Stimulated activated naive CD8-positive, alpha-beta T cell treated with anti-CD3 and anti-CD28 coated beads, Interleukin-15, Interleukin-2, amounts not matched to agents 100 U/mL and 50 U/mL, for 24 hours (primary cell): ENCODE data around the gene MYO10.
"Not testable (repeated sequence)": the region's sequence is repeated elsewhere in the genome, so short reads cannot be mapped to it uniquely, and the experiment has no call there.

ENCODE experiments used
- ATAC-seq: fragments of 150-1000 bp; cut with Tn5 transposase; one replicate; pipeline ENCODE4 v1.10.0; 2021
- DNase-seq: peaks from one replicate; pipeline ENCODE4 v3.0.0; 2021

Gene MYO10

DNA sequence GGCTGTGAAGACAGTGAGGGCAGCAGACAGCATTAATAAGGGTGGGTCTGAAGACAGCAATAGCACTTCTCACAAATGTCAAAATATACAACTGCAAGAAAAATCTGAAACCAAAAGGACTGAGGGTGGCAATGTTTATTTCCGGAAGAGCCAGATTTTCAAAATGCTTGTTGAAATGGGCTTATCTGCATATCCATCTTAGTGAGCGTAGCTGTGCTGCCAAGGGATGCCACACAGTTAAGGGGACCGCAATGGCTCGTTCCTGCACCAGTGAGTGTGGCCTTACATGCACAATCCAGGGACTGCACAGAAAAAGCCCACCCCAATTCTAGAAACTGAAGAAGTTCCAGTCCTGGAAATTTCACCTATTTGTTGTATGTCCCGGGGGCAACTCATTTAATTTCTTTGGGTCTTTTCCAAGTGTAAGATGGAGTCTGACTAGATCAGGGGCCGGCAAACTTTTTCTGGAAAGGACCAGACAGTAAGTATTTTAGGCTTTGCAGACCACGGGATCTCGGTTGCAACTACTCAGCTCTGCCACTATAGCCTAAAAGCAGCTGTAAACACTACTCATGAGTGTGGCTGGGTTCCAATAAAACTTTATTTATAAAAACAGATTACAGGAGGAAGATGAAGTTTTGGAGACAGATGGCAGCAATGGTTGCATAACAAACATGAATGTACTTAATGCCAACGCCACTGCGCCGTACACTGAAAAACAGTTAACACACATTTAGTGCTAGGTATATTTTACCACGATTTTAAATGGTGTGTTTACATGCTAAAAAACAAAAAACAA lies 154.1 kb downstream of the MYO10 start:
- ATAC-seq (no peak), DNase-seq (no peak)

GRCh38 chr5:16780325-16780724 lies 155.8 kb downstream of the MYO10 start:
- ATAC-seq, result no peak
- no peak for DNase-seq

DNA sequence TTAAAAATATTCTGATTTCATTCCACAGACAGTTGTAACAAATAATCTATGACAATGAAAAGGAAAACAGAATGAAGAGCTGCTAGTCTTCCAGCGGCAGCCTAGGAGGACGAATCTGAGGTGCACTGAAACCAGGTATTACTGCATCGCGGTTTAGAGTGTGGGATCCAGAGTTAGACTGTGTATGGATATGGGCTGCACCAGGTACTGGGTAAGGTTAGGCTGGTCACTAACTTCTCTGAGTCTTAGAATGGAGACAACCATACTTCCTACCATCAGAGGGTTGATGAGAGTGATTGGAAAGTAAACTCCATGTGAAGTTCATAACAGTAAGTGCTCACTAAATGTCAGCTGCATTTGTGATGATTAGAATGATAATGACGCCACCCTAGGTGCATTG lies 158.7 kb downstream of the MYO10 start:
- ATAC-seq (no peak), DNase-seq (no peak)

- ATAC-seq, result no peak
- DNase-seq, result no peak
These were observed 159.4 kb downstream of the MYO10 start for GRCh38 chr5:16776611-16777251.

DNA sequence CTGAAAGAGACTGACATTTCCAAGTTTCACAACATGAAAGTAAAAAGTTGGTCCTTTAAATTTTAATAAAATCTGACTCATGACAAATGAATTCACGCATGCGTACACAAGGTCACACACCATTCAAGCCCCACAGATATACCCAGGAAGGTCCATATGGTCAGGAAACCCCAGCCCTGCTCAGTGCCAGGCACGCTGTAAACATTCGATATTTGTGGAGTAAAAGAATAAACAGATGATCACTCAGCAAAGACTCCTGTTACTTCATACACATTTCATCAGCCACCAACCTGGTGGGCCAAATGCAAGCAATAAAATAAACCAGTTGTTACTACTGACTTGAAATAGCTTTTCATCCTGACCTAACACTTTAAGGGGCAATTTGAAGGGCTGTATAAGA lies 161.3 kb downstream of the MYO10 start:
- DNase-seq, result no peak
- ATAC-seq, result no peak

DNA sequence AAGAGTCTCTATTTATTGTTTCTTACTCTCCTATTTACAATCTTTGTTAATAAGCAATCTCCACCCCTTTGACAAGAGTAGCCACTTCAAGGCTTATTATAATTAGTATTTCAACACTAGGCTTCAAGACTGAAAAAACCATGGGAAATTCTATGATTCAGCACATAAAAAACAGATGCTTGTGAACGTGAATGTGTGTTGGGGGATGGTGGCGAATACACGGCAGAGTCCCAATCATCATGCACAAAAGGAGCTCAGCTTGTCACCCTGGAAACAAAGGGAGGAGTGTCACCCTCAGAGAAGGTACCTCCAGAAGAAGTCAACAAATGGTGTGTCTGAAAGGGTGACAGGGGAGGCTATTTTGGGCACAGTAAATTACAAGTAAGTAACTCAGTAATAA lies 162.1 kb downstream of the MYO10 start:
- no peak for ATAC-seq
- DNase-seq, result no peak

DNA sequence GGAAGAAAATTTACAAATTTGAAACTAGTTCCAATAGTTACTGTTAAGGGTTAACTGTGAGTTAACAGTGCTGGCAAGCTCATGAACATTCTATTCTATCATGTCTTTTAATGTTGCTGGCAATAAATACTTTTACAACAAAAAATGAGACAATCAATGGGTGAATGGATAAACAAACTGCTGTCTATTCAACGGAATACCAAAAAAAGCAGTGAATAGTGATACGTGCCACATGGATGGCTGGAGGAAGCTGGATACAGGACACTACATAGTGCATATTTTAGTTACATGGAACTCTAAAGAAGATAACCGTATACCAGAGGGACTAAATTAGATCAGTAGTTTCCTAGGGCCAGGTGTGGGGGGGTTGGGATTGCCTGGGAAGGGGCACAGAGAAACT lies 163.5 kb downstream of the MYO10 start:
- DNase-seq (no peak), ATAC-seq (no peak)

- DNase-seq, result no peak
- ATAC-seq, result no peak
These were observed 167.9 kb downstream of the MYO10 start for GRCh38 chr5:16768184-16768583.

DNA sequence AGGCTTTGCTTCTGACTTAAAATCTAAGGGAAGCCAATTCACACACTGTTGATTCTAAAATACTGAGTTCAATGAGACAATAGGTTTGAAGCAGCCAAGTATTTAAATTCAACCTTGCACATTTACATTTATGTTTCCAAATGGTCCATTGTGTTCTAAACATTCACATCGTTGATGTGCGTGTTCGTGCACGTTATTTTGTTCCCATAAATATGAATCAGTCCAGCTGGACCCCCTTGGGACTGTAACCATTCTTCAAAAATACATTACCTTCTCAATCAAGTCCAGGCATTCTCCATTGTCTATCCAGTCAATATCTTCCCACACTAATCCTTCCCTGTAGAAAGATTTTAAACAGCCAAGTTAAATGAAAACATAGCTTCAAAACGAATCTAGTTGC lies 172.9 kb downstream of the MYO10 start:
- no peak for ATAC-seq
- DNase-seq, result no peak

- ATAC-seq (peak; percentile 72), DNase-seq (peak; percentile 26)
These were observed 176.8 kb downstream of the MYO10 start for GRCh38 chr5:16759147-16759773.

DNA sequence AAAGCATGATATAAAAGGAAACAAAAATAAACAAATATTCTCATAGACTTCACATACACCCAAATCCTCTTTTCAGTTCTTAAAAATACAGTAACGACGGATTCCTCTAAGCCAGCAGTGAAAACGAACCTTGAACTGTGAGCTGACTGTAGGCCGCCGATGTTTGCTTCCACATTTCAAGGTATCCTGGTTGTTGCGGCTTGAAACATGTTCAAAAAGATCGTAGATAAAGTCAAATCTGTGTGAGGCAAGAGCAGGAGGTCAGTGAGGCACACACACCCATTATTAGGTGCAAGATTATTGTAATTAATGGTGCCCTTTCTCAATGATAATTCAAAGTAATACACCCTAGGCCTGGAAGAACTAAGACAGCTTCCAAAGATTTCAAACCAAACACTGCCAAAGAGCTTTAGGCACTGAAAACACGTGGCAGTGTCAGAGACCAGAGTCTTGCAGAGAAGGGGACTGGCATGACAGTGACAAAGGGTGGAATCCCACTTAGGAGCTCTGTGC lies 178.0 kb downstream of the MYO10 start:
- no peak for ATAC-seq

DNA sequence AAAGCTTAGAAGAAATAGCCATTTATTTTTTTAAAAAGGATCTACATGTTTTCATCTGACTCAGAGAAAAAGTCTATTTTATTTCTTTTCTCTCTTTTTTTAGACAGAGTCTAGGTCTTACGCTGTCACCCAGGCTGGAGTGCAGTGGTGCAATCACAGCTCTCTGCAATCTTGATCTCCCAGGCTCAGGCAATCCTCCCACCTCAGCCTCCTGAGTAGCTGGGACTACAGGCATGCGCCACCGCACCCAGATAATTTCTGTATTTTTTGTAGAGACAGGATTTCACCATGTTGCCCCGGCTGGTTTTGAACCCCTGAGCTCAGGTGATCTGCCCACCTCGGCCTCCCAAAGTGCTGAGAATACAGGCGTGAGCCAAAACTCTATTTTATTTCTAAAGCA lies 178.5 kb downstream of the MYO10 start:
- not testable (repeated sequence) for DNase-seq, ATAC-seq

More for the DNA sequence above, 178.0 kb downstream of the MYO10 start:
- DNase-seq, result no peak

DNA sequence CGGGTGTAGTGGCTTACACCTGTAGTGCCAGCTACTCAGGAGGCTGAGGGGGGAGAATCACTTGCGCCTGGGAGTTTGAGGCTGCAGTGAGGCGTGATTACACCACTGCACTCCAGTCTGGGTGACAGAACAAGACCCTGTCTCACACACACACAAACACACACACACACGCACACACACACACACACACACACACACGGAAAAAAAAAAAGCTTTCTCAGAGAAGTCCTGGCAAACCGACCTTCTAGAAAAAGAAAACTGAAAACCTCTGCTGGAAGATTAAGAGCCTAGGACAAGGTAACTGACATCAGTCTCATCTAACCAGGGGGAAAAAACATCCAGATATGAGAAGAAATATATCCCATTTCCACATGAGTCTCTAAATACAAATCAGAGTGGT lies 178.9 kb downstream of the MYO10 start:
- ATAC-seq (no peak), DNase-seq (no peak)

DNA sequence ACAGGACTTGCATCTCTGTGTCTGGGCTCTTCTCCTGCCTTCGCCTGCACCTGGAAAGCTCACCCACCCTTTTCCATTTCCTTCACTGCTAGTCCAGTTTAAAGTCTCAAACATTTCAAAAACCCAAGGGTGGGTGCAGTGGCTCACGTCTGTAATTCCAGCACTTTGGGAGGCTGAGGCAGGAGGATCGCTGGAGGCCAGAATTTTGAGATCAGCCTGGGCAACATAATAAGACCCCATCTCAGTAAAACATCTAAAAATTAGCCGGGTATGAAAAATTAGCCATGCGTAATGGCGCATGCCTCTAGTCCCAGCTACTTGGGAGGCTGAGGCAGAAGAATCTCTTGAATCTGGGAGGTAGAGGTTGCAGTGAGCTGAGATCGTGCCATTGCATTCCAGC lies 179.4 kb downstream of the MYO10 start:
- DNase-seq, result no peak
- ATAC-seq, result no peak

GRCh38 chr5:16755641-16756040 lies 180.4 kb downstream of the MYO10 start:
- ATAC-seq, result no peak
- no peak for DNase-seq

- ATAC-seq (no peak), DNase-seq (no peak)
These were observed 181.5 kb downstream of the MYO10 start for GRCh38 chr5:16754601-16755000.

GRCh38 chr5:16754086-16754485 lies 182.0 kb downstream of the MYO10 start:
- no peak for ATAC-seq
- DNase-seq, result no peak

- ATAC-seq, result no peak
- DNase-seq, result no peak
These were observed 185.6 kb downstream of the MYO10 start for GRCh38 chr5:16750445-16750844.

- ATAC-seq (no peak), DNase-seq (no peak)
These were observed 186.5 kb downstream of the MYO10 start for GRCh38 chr5:16749626-16750025.

- ATAC-seq (no peak), DNase-seq (no peak)
These were observed 191.8 kb downstream of the MYO10 start for GRCh38 chr5:16744164-16744880.

- DNase-seq, result no peak
- ATAC-seq, result no peak
These were observed 193.2 kb downstream of the MYO10 start for GRCh38 chr5:16742938-16743337.

DNA sequence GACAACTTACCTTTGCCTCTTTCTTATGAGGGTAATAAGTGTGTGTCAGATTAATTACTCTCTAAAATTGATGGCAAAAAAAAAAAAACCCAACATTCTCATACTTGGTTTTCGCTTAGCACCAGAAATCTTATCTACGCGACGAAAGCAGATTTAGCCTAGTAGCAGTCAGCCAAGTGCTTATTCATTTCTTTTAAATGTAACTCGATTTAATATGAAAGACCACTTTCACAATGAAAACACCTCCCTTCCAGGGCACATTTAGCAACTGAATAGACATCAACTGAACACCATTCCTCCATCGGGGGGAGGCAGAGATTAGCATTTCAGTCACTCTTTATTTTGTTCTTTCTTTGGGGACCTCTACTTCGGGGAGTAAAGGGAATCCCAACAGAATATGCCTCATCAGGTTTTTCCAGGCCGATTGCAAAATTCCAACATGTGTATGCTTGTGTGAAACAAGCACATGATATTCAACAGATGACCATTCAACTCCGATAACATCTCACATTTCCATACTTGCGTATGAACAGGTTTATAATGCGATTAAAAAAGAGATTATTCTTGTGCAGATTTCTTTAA lies 195.2 kb downstream of the MYO10 start:
- ATAC-seq, result no peak
- no peak for DNase-seq
